Gastroesophageal sphincter (tissue), 4 donors: Measurements from ENCODE around the gene CCDC85C. TPM values are rescaled to one million over a fixed set of nuclear protein-coding genes. Genes with fewer than 3 reads are reported as not detected.
A peak's percentile ranks its signal among the peaks of the same experiment; 100 is the strongest.

Experiments used
- ATAC-seq: fragments of 150-250 bp; one replicate; pipeline ENCODE4 v1.9.1; 2016; ENCODE audit warnings: mild to moderate bottlenecking, moderate library complexity
- H3K27ac ChIP-seq, 4 donors: fragments of 200-600 bp; sonication (generic) in 3 of 4; 1 replicate in 3 of 4; 2 replicates in 1 of 4; pipeline ENCODE4 v1.5.1; 2016 to 2019
- H3K27me3 ChIP-seq: fragments of 200-600 bp; sonication (generic); one replicate; pipeline ENCODE4 v1.5.1; 2019
- H3K36me3 ChIP-seq, 2 donors: fragments of 200-600 bp; sonication (generic); one replicate each; pipeline ENCODE4 v1.5.1; 2019; ENCODE audit warnings: control low read depth in 1 of 2
- H3K4me1 ChIP-seq, 3 donors: fragments of 200-600 bp; sonication (generic); 1 replicate in 2 of 3; 2 replicates in 1 of 3; pipeline ENCODE4 v1.5.1; 2016 to 2019; ENCODE audit warnings: control low read depth in 2 of 3
- H3K4me3 ChIP-seq, 2 donors: fragments of 200-600 bp; sonication (generic); one replicate each; pipeline ENCODE4 v1.5.1; 2019; ENCODE audit warnings: mild to moderate bottlenecking in 1 of 2, moderate library complexity in 1 of 2
- H3K9me3 ChIP-seq, 3 donors: fragments of 200-600 bp; sonication (generic); one replicate each; pipeline ENCODE4 v1.5.1; 2017 to 2019; ENCODE audit warnings: control low read depth in 2 of 3
- EP300 ChIP-seq: sonication (generic); formaldehyde crosslinking; IDR thresholded peaks from one replicate; pipeline ENCODE4 v1.6.1; 2017; ENCODE audit warnings: antibody characterized with exemption, mild to moderate bottlenecking
- POLR2A ChIP-seq, 2 donors: fragments of 450-650 bp; IDR thresholded peaks; one replicate each; pipeline ENCODE4 v1.6.1; 2017; ENCODE audit warnings: antibody characterized with exemption in 2 of 2, mild to moderate bottlenecking in 2 of 2, moderate library complexity in 1 of 2
- POLR2AphosphoS5 ChIP-seq: sonication (generic); formaldehyde crosslinking; IDR thresholded peaks from one replicate; pipeline ENCODE4 v1.6.1; 2017; ENCODE audit warnings: antibody characterized with exemption
- WGBS, 2 donors: methylation state at CpG; one replicate each; pipeline ENCODE4 v1.1.5; 2018; ENCODE audit warnings: low coverage in 1 of 2; 5-methylcytosine and 5-hydroxymethylcytosine counted together
- total RNA-seq, 4 donors: library from RNA; depleted of rRNA; stranded (reverse); fragments of >200 nt; gene quantifications; one replicate each; pipeline ENCODE4 v1.1.0, GENCODE V29; 2016
- TF ChIP-seq, protein P1 (sequence below), 4 experiments: fragments of 200-600 bp in 2 of 4; fragments of 450-650 bp in 2 of 4; sonication (generic) in 1 of 4; IDR thresholded peaks; one replicate each; pipeline ENCODE4 v1.5.1; 2017 to 2019; ENCODE audit warnings: antibody characterized with exemption in 4 of 4, mild to moderate bottlenecking in 2 of 4, moderate library complexity in 2 of 4

CCDC85C gene
- total RNA-seq, 4 donors from 2014 or later: 14.0 to 58.2 (median 25.0) TPM

DNA sequence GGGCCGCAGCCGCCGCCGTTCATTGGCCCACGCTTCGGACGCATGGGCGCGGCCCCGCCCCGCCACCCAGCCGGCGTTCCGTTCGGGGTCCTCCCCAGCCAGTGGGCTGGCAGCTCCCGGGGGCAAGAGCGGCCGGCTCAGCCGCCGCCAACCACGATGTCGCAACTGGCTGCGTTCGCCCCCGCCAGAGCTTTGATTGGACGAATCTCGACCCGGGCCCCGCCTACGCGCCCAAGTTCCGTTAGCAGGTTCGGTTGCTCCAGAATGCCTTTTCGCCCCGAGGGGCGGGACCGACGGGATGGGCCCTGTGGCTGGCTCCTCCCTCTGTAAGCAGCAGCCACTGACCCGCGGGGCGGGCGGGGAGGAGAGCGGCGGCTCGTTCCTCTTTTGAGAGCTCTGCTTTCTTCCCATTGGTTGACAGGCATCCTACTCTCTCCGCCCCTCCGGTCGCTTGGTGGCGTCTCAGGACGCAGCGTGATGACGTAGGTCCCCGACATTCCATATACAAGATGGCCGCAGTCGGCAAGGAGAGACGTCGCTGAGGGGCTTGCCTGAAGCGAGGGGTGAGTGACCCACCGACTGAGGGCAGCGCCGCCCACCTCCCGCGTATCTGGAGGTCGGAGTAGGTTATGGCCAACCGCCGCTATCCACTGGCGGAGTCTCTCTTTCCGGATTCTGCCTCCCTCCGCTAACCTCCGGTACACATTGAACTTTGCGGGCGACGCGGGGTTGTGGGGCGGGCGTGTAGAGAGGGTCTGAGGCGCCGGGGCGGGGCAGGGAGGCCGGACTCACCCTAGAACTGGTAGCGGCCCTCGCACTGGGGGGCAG lies 122.9 kb downstream of the CCDC85C start, which contains the start of gene CCNK:
TSS of gene CCNK (plus strand) at position 493 of the 828 bp plus-strand sequence. CDS start 11,269 bp downstream, outside the sequence.
- Histone ChIP-seq H3K4me1 (peaks cover 0 to 57% (median 25%) of the 10 kb centered on the region in 3 donors), H3K27ac (peak within 1 kb of the TSS; percentile 97 to 98 (median 98)), H3K9me3 (no peaks in the 10 kb centered on the region), H3K4me3 (peak within 1 kb of the TSS; percentile 88 to 95), H3K36me3 (no peaks in the 10 kb centered on the region), H3K27me3 (no peaks in the 10 kb centered on the region)
- TF ChIP-seq EP300 (no peak), POLR2A (IDR thresholded peaks at IDR 0.05) (peak; percentile 94 to 96), POLR2AphosphoS5 (peak; percentile 99)
- TF ChIP-seq, protein P1, sequence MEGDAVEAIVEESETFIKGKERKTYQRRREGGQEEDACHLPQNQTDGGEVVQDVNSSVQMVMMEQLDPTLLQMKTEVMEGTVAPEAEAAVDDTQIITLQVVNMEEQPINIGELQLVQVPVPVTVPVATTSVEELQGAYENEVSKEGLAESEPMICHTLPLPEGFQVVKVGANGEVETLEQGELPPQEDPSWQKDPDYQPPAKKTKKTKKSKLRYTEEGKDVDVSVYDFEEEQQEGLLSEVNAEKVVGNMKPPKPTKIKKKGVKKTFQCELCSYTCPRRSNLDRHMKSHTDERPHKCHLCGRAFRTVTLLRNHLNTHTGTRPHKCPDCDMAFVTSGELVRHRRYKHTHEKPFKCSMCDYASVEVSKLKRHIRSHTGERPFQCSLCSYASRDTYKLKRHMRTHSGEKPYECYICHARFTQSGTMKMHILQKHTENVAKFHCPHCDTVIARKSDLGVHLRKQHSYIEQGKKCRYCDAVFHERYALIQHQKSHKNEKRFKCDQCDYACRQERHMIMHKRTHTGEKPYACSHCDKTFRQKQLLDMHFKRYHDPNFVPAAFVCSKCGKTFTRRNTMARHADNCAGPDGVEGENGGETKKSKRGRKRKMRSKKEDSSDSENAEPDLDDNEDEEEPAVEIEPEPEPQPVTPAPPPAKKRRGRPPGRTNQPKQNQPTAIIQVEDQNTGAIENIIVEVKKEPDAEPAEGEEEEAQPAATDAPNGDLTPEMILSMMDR (IDR thresholded peaks at IDR 0.05): no peak
- WGBS, 2 donors: 0% methylated on average over 3 of the region's 82 CpGs; no CpG with 5 or more reads in 1 of the 2 donors
- peak; percentile 96 for ATAC-seq

DNA sequence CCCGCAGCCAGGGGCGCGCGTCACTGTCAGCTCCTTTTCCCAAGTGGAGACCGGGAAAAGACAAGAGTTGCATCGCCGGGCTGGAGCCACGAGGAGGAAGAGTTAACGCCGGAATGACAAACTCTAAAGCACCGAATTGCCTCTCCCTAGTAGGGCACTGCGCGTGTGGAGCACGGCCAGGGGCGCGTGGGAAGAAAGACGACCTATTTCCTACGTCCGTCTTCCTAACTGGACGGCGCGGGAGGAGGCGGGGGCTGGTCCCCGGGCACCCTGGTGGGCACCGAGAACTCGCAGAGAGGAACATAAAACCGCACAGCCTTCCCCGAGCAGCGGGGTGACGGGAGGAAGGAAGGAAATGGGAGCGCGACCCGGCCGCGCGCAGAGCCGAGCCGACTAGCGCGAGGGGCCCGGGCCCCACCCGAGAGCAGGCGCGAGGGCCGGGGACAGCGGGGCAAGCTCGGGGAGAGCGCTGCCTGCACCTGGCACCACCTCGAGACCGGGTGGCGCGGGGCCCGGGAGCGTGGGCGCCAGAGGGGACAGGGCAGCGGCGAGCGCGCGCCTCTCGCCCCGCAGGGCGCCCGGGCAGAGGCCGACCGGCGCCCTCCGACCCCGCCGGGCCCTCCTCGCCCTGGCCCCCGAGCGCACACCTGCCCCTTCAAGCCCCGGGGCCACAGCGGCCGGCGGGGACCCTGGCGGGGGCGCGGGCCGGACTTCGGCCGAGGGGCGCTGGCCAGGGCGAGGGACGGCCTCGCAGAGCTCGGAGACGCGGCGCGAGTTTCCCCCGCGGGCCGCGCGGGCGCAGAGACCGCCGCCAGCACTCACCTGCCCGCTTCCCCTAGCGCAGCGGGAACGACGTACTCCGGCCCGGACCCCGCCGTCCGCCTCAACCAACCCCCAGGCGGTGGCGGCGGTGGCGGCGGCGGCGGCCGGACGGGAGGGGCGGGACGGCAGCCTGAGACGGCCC lies 123.8 kb downstream of the CCDC85C start, which contains the start of gene SETD3:
TSS of gene SETD3 (minus strand) at position 954 of the 964 bp plus-strand sequence. CDS start 15,054 bp downstream, outside the sequence.
- H3K4me1 ChIP-seq: peaks cover 0 to 64% (median 26%) of the 10 kb centered on the region in 3 donors
- TF ChIP-seq POLR2AphosphoS5: peak; percentile 61
- TF ChIP-seq, protein P1 (IDR thresholded peaks at IDR 0.05): peak in 3 of 4 experiments; percentile 9 to 41 (median 25)
- no peak for TF ChIP-seq EP300
- TF ChIP-seq POLR2A (IDR thresholded peaks at IDR 0.05): peak; percentile 74 to 75

DNA sequence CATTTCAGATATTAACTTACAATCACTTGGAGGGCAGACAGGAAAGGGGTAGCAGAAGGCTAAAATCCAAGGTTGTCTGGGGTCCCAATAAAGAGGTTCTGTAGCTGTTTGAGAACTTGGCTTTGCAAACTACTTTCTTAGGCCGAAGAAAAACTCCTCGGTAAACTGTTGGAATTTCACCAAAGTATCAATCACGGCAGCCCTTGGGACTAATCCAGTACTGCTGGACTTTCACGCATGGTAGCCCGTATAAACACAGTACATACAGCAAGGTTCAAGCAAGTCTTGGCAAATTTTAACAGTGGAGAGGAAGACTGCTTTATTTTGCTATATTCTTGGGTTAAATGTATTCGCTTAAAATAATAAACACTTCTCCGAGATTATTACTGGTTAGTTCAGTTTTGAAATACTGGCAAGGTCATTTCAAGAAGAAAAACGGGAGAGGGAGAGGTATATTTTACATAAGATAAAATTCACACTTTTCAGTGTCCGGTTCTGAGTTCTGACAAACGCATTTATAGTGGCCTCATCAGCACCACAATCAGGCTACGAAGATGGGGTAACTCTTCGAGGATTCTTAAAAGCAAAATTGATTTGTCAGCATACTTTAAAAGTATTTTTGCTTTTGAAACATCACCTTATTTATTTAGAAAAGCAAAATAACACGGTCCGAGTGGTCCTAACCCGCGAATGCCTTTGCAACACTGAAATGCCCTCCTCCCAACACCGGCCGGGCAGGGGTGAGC lies 124.7 kb downstream of the CCDC85C start:
- no peaks in the 10 kb centered on the region for H3K27me3 ChIP-seq
- TF ChIP-seq POLR2A (IDR thresholded peaks at IDR 0.05): no peak
- no peaks in the 10 kb centered on the region for H3K36me3 ChIP-seq
- peak overlapping the region; percentile 71 to 98 (median 98) for H3K27ac ChIP-seq
- no peaks in the 10 kb centered on the region for H3K9me3 ChIP-seq
- H3K4me1 ChIP-seq: peaks cover 0 to 64% (median 28%) of the 10 kb centered on the region in 3 donors
- H3K4me3 ChIP-seq: peak overlapping the region; percentile 54 to 88
- 12 to 16% methylated on average over 9 to 18 of the region's 18 CpGs for WGBS, 2 donors
- ATAC-seq: no peak

More for the DNA sequence above, 123.8 kb downstream of the CCDC85C start, which contains the start of gene SETD3:
- Histone ChIP-seq H3K36me3 (no peaks in the 10 kb centered on the region), H3K27me3 (no peaks in the 10 kb centered on the region), H3K27ac (peak within 1 kb of the TSS; percentile 97 to 98 (median 98)), H3K9me3 (no peaks in the 10 kb centered on the region), H3K4me3 (peak within 1 kb of the TSS; percentile 88 to 95)
- 0% methylated on average over 7 of the region's 122 CpGs; no CpG with 5 or more reads in 1 of the 2 donors for WGBS, 2 donors
- no peak for ATAC-seq

DNA sequence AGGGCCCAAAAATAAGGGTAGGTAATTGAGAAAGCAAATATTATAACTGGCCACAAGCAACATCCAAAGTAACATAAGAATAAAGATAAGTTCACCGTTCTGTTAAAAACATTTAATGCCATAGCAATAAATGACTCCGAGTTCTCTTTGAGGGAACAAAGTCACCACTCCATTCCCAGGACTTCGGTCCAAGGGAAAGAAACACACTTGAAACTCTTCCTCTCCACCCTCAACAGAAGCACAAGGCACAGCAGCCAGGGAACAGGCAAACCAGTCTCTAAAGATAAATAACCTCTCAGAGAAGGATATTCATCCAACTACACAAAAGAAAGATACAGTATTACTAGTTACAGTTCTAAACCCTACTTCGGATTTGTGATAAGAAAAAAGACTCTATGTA lies 125.9 kb downstream of the CCDC85C start:
- Histone ChIP-seq H3K36me3 (no peaks in the 10 kb centered on the region), H3K4me3 (no peak overlapping the region), H3K27me3 (no peaks in the 10 kb centered on the region), H3K9me3 (no peaks in the 10 kb centered on the region), H3K27ac (peak overlapping the region in 2 of 4 donors; percentile 98), H3K4me1 (peaks cover 0 to 60% (median 26%) of the 10 kb centered on the region in 3 donors)
- WGBS, 2 donors: 57 to 69% methylated on average over 2 to 4 of the region's 4 CpGs
- TF ChIP-seq EP300: no peak
- no peak for TF ChIP-seq POLR2A (IDR thresholded peaks at IDR 0.05)
- TF ChIP-seq, protein P1 (IDR thresholded peaks at IDR 0.05): no peak
- no peak for TF ChIP-seq POLR2AphosphoS5
- ATAC-seq: no peak
